ENCODE data around the gene TMEM63B.
"Not testable (repeated sequence)": the region's sequence is repeated elsewhere in the genome, so short reads cannot be mapped to it uniquely, and the experiment has no call there.

The TMEM63B gene

GRCh38 chr6:44196351-44196750 is 69.0 kb downstream of the TMEM63B start:
- not testable (repeated sequence) for DNase-seq

DNA sequence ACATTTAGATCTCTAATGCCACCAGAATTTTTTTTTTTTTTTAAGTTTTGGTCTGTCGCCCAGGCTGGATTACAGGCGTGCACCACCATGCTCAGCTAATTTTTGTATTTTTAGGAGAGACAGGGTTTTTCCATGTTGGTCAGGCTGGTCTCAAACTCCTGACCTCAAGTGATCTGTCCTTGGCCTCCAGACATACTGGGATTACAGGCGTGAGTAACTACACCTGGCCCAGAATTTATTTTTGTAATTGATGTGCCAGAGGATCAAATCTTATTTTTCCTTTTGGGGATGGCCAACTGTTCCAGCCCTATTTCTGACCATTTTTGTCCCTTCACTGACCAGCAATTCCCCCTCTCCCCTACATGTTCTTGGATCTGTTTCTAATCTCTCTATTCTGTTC is 71.3 kb downstream of the TMEM63B start:
- no peak for DNase-seq

DNA sequence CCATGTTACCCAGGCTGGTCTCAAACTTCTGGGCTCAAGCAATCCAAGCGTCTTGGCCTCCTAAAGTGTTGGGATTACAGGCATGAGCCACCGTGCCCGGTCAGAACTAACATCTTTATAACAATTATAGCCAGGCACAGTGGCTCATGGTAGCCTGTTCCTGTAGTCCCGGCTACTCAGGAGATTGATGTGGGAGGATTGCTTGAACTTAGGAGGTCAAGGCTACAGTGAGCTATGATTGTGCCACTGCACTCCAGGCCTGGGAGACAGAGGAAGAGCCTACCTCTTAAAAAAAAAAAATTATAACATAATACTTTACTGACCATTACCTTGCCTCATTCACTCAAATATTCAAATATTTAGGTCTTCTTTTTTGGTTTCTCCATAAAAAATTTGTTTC is 72.5 kb downstream of the TMEM63B start:
- no peak for DNase-seq

- no peak for DNase-seq
Measured at GRCh38 chr6:44201200-44201599, 73.8 kb downstream of the TMEM63B start.

DNA sequence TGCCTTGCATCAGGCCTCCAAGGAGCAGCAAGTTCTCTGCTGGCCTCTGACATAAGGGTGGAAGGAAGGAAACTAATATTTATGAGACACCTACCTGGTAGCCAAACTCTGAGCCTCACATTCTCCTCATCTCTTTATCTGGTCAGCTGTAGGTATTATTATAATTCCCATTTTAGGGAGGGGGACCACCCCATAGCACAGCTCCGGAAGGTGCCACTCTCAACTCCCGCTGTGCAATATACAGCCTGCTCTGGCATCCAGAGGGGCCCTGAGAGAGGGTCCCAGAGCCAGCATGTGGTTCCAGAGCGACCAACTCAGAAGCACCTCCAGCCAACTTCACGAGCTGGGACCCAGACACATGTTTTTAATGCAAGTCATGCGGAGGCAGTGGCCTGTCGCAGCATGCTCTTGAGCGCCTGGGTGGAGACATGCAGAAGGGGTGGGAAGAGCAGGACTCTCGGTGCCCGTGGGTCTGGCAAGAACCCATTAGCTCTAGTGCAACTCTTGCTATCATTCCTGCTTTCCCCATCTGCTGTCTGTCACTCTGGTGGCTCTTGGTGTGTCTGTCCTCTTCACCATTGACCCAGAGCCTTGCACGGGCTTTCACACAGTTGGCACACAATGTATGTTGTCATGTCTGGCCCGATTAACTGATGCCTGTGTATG is 74.4 kb downstream of the TMEM63B start:
- DNase-seq, result no peak

DNA sequence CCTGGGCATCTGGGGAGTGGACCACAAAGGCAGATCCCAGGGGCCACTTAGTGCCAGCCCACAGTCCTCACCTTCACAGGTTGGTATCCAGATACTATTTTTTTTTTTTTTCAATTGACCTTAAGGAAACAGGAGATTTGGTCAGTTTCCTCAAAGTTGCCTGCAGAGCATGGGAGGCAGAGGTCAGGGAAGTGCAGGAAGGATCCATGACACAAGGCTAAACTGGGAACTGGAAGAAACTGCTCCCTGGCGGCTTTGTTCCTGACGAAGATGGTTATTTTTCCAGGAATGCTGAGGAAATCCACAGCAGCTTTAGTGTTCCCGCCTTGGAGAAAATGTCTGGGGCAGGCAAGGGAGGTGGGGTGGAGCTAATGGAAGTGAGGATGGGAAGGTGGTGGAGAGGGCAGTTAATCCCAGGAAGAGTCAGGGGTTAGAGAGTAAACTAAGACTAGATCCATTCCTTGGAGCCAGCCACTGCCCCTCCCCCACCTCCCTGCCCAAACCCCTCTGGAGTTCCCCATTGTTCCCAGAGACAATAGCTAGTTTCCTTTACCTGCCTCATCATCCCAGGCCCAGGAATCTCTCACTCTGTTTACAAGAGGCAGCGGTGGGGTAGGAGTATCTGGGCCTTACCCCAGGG is 75.1 kb downstream of the TMEM63B start:
- DNase-seq, result no peak

DNA sequence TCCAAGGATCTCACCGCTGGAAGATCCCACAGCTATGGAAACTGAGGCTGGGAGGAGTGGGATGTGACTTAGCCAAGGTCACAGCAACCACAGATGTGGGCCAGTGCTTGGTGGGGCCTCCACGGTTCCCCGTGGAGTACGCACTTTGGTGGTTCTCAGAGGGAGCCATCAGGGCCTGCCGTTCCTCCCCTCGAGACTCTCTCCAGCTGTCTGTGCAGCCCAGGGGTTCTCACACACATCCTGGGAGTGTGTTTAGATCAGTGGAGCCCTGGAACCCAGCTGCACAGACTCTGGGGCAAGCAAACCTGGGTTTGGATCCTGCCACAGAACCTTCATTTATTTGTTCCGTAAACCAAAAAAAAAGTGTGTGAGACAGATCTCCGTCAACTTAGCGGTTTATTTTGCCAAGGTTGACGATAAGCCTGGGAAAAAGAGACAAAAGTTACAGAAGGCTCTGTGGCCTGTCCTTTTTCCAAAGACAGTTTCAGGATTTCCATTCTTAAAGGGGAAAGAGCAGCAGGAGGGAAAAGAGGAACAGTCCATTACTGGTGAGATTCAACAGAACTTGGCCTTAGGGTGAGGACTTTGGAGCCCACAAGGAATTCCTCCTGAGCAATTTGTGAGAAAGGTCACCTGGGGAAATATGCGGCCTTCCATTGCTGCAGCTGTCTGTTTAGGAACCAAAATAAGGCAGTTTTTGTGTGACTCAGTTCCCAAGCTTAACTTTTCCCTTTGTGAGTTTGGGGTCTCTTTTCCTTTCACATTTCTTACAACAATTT is 75.8 kb downstream of the TMEM63B start:
- DNase-seq, result no peak

DNA sequence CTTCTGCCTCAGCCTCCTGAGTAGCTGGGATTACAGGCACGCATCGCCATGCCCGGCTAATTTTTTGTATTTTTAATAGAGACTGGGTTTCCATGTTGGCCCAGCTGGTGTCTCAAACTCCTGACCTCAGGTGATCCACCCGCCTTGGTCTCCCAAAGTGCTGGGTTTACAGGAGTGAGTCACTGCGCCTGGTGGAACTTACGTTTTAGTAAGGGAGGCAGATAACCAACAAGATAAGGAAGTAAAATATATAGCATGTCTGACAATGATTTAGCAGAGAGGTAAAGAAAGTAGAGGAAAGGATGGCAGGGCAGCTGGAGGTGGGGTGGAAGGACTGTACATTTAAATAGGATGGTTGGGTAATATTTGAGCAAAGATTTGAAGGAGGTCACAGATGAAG is 76.6 kb downstream of the TMEM63B start:
- no peak for DNase-seq

Measured in NCI-H1417 treated with DMSO at 0.1 percent for 48 hours (cell line).